DLD1 (cell line): ENCODE measurements around the gene ITPR1.

ENCODE experiments used
- in situ Hi-C: cut with HindIII; loops from 2 replicates; pipeline ENCODE4 v1.10.0; 2017; ENCODE audit warnings: low sequenced_read_pairs

Gene ITPR1

GRCh38 chr3:4564928-4565586 is 71.9 kb downstream of the ITPR1 start:
- in situ Hi-C loops, result no loop called here

- in situ Hi-C loops, result no loop called here
These were observed 72.8 kb downstream of the ITPR1 start for GRCh38 chr3:4565809-4566501.

GRCh38 chr3:4568841-4569240 is 75.7 kb downstream of the ITPR1 start:
- in situ Hi-C loops, result no loop called here

GRCh38 chr3:4570840-4571621 is 77.9 kb downstream of the ITPR1 start:
- in situ Hi-C loops, result no loop called here

- in situ Hi-C loops, result no loop called here
These were observed 78.7 kb downstream of the ITPR1 start for GRCh38 chr3:4571690-4572334.

GRCh38 chr3:4573153-4573552 is 80.0 kb downstream of the ITPR1 start:
- in situ Hi-C loops, result no loop called here

- in situ Hi-C loops, result no loop called here
These were observed 81.3 kb downstream of the ITPR1 start for GRCh38 chr3:4574426-4574965.

- in situ Hi-C loops, result no loop called here
These were observed 82.2 kb downstream of the ITPR1 start for GRCh38 chr3:4575381-4575780.

- in situ Hi-C loops, result no loop called here
These were observed 84.6 kb downstream of the ITPR1 start for GRCh38 chr3:4577721-4578120.

GRCh38 chr3:4580346-4581123 is 87.4 kb downstream of the ITPR1 start:
- in situ Hi-C loops, result no loop called here

GRCh38 chr3:4581124-4581424 is 87.9 kb downstream of the ITPR1 start:
- in situ Hi-C loops, result no loop called here

GRCh38 chr3:4581498-4581897 is 88.3 kb downstream of the ITPR1 start:
- in situ Hi-C loops, result no loop called here

GRCh38 chr3:4581920-4582611 is 88.9 kb downstream of the ITPR1 start:
- in situ Hi-C loops, result no loop called here

- in situ Hi-C loops, result no loop called here
These were observed 89.5 kb downstream of the ITPR1 start for GRCh38 chr3:4582624-4583023.

- in situ Hi-C loops, result no loop called here
These were observed 90.3 kb downstream of the ITPR1 start for GRCh38 chr3:4583416-4583815.

- in situ Hi-C loops, result no loop called here
These were observed 91.5 kb downstream of the ITPR1 start for GRCh38 chr3:4584456-4585249.

- in situ Hi-C loops, result no loop called here
These were observed 93.2 kb downstream of the ITPR1 start for GRCh38 chr3:4586381-4586780.

- in situ Hi-C loops, result no loop called here
These were observed 94.1 kb downstream of the ITPR1 start for GRCh38 chr3:4587061-4587837.

- in situ Hi-C loops, result no loop called here
These were observed 94.6 kb downstream of the ITPR1 start for GRCh38 chr3:4587838-4588105.
